ENCODE data around the gene PLA2G6.
"Not testable (repeated sequence)": the region's sequence is repeated elsewhere in the genome, so short reads cannot be mapped to it uniquely, and the experiment has no call there.

PLA2G6 gene

GRCh38 chr22:38191055-38191454 lies 9.4 kb upstream of the PLA2G6 start:
- DNase-seq = no peak

GRCh38 chr22:38190581-38190980 lies 9.0 kb upstream of the PLA2G6 start:
- no peak for DNase-seq

GRCh38 chr22:38189104-38189503 lies 7.5 kb upstream of the PLA2G6 start:
- no peak for DNase-seq

- no peak for DNase-seq
Observed at GRCh38 chr22:38187413-38188212, 6.0 kb upstream of the PLA2G6 start.

GRCh38 chr22:38186429-38186828 lies 4.8 kb upstream of the PLA2G6 start:
- DNase-seq = no peak

- no peak for DNase-seq
Observed at GRCh38 chr22:38184788-38185187, 3.2 kb upstream of the PLA2G6 start.

- DNase-seq = peak; percentile 22
Observed at GRCh38 chr22:38180841-38181452, 683 bp downstream of the PLA2G6 start.

GRCh38 chr22:38178605-38178937 lies 3.1 kb downstream of the PLA2G6 start:
- not testable (repeated sequence) for DNase-seq

- DNase-seq = no peak
Observed at GRCh38 chr22:38177926-38178604, 3.6 kb downstream of the PLA2G6 start.

- DNase-seq = not testable (repeated sequence)
Observed at GRCh38 chr22:38177571-38177925, 4.1 kb downstream of the PLA2G6 start.

GRCh38 chr22:38177044-38177443 lies 4.6 kb downstream of the PLA2G6 start:
- no peak for DNase-seq

- DNase-seq = no peak
Observed at GRCh38 chr22:38176170-38176741, 5.4 kb downstream of the PLA2G6 start.

- no peak for DNase-seq
Observed at GRCh38 chr22:38175206-38176118, 6.2 kb downstream of the PLA2G6 start.

- no peak for DNase-seq
Observed at GRCh38 chr22:38174626-38175025, 7.0 kb downstream of the PLA2G6 start.

GRCh38 chr22:38173641-38173906 lies 8.1 kb downstream of the PLA2G6 start:
- DNase-seq = no peak

- no peak for DNase-seq
Observed at GRCh38 chr22:38172832-38173640, 8.6 kb downstream of the PLA2G6 start.

GRCh38 chr22:38171927-38172831 lies 9.5 kb downstream of the PLA2G6 start:
- no peak for DNase-seq

GRCh38 chr22:38170469-38170868 lies 11.2 kb downstream of the PLA2G6 start:
- DNase-seq = no peak

GRCh38 chr22:38169116-38169515 lies 12.5 kb downstream of the PLA2G6 start:
- no peak for DNase-seq

GRCh38 chr22:38167988-38168407 lies 13.6 kb downstream of the PLA2G6 start:
- DNase-seq = no peak
